HTR-8/SVneo (cell line): ENCODE results near the gene DUSP10.

ENCODE experiments used
- DNase-seq: peaks from one replicate; pipeline ENCODE4 v3.0.0; 2011; ENCODE audit warnings: low spot score, mixed read lengths; ENCODE audit not compliant: insufficient read length
- FAIRE-seq: peaks from 2 replicates; lab custom pipeline; 2011; peaks lifted over from hg19 to GRCh38; lab: Jason Lieb, UNC

The DUSP10 gene

GRCh38 chr1:221717485-221717853 is 24.4 kb downstream of the DUSP10 start:
- FAIRE-seq: no peak

GRCh38 chr1:221716713-221717484 is 25.0 kb downstream of the DUSP10 start:
- DNase-seq (no peak), FAIRE-seq (no peak)

More at GRCh38 chr1:221717485-221717853, 24.4 kb downstream of the DUSP10 start:
- DNase-seq: no peak

- DNase-seq (no peak), FAIRE-seq (no peak)
These were observed 26.3 kb downstream of the DUSP10 start for GRCh38 chr1:221715321-221716169.

- DNase-seq: no peak
- no peak for FAIRE-seq
These were observed 27.4 kb downstream of the DUSP10 start for GRCh38 chr1:221714227-221715152.

- FAIRE-seq: no peak
- DNase-seq: no peak
These were observed 29.0 kb downstream of the DUSP10 start for GRCh38 chr1:221712776-221713431.

- DNase-seq (no peak), FAIRE-seq (no peak)
These were observed 29.6 kb downstream of the DUSP10 start for GRCh38 chr1:221712198-221712684.

- DNase-seq (no peak), FAIRE-seq (no peak)
These were observed 30.2 kb downstream of the DUSP10 start for GRCh38 chr1:221711656-221712055.

GRCh38 chr1:221711063-221711577 is 30.8 kb downstream of the DUSP10 start:
- DNase-seq: no peak
- no peak for FAIRE-seq

GRCh38 chr1:221709854-221710253 is 32.0 kb downstream of the DUSP10 start:
- FAIRE-seq (no peak), DNase-seq (no peak)

GRCh38 chr1:221708987-221709386 is 32.9 kb downstream of the DUSP10 start:
- no peak for FAIRE-seq
- no peak for DNase-seq

GRCh38 chr1:221708076-221708571 is 33.8 kb downstream of the DUSP10 start:
- DNase-seq: no peak
- FAIRE-seq: no peak

GRCh38 chr1:221706876-221707582 is 34.9 kb downstream of the DUSP10 start:
- no peak for FAIRE-seq
- DNase-seq: no peak

- DNase-seq (no peak), FAIRE-seq (no peak)
These were observed 35.7 kb downstream of the DUSP10 start for GRCh38 chr1:221706191-221706590.

- no peak for FAIRE-seq
- DNase-seq: no peak
These were observed 37.6 kb downstream of the DUSP10 start for GRCh38 chr1:221704306-221704705.

- DNase-seq (no peak), FAIRE-seq (no peak)
These were observed 40.2 kb downstream of the DUSP10 start for GRCh38 chr1:221701570-221702186.

GRCh38 chr1:221700948-221701347 is 40.9 kb downstream of the DUSP10 start:
- FAIRE-seq: no peak

GRCh38 chr1:221700536-221700935 is 41.4 kb downstream of the DUSP10 start:
- FAIRE-seq: no peak
- no peak for DNase-seq

More at GRCh38 chr1:221700948-221701347, 40.9 kb downstream of the DUSP10 start:
- no peak for DNase-seq

GRCh38 chr1:221699978-221700519 is 41.8 kb downstream of the DUSP10 start:
- no peak for FAIRE-seq
- no peak for DNase-seq
